PC-3 (cell line): ENCODE results near the gene BBC3. TPM values are rescaled to one million over a fixed set of nuclear protein-coding genes. Genes with fewer than 3 reads are reported as not detected.
A peak's percentile ranks its signal among the peaks of the same experiment; 100 is the strongest.

Experiments
- ATAC-seq: fragments of 200-7000 bp; cut with Tn5 transposase; 2 replicates; pipeline ENCODE4 v1.9.1; 2020; ENCODE audit warnings: mild to moderate bottlenecking, moderate library complexity
- BruUV-seq: library from RNA; stranded (reverse); fragments of 400-500 nt; replicated peaks from 2 replicates; lab custom pipeline; 2021; lab: Mats Ljungman, UMichigan
- CTCF ChIA-PET: fragments of 300-600 bp; sonication (Branson Sonifier 250); formaldehyde crosslinking; loops from one replicate; lab custom pipeline; 2022; ENCODE audit warnings: antibody characterized with exemption; lab: Charles Lee
- POLR2A ChIA-PET: fragments of 300-600 bp; sonication (Branson Sonifier 250); formaldehyde crosslinking; loops from one replicate; lab custom pipeline; 2022; ENCODE audit warnings: antibody characterized with exemption; ENCODE audit not compliant: unreplicated experiment; lab: Charles Lee
- DNase-seq: peaks from one replicate; pipeline ENCODE4 v3.0.0-alpha.2; 2015
- H2AFZ ChIP-seq: fragments of 300-600 bp; sonication (generic); 2 replicates; pipeline ENCODE4 v1.6.0; 2016; ENCODE audit warnings: antibody characterized with exemption, low read length
- H3F3A ChIP-seq: fragments of 300-600 bp; sonication (generic); one replicate; pipeline ENCODE4 v1.6.0; 2017; ENCODE audit warnings: antibody characterized with exemption, low read length, control low read depth, mild to moderate bottlenecking; ENCODE audit not compliant: unreplicated experiment
- H3K27ac ChIP-seq: fragments of 300-600 bp; sonication (generic); 2 replicates; pipeline ENCODE4 v1.5.1; 2016; ENCODE audit warnings: mild to moderate bottlenecking, low read length
- H3K27me3 ChIP-seq: fragments of 300-600 bp; sonication (generic); 2 replicates; pipeline ENCODE4 v1.6.1; 2016; ENCODE audit warnings: low read length, mixed read lengths
- H3K36me3 ChIP-seq: fragments of 300-600 bp; sonication (generic); 2 replicates; pipeline ENCODE4 v1.6.1; 2016; ENCODE audit warnings: low read depth, mixed run types, low read length, mixed read lengths
- H3K4me1 ChIP-seq: fragments of 300-600 bp; sonication (generic); 2 replicates; pipeline ENCODE4 v1.5.1; 2016; ENCODE audit warnings: low read length; ENCODE audit not compliant: insufficient read depth
- H3K4me2 ChIP-seq: fragments of 300-600 bp; sonication (generic); 2 replicates; pipeline ENCODE4 v1.6.0; 2016; ENCODE audit warnings: low read length
- H3K4me3 ChIP-seq: fragments of 300-600 bp; sonication (generic); 2 replicates; pipeline ENCODE4 v1.5.1; 2016; ENCODE audit warnings: mild to moderate bottlenecking, low read length, mixed read lengths
- H3K79me2 ChIP-seq: fragments of 300-600 bp; sonication (generic); 2 replicates; pipeline ENCODE4 v1.6.1; 2017; ENCODE audit warnings: low read length, mixed read lengths
- H3K9ac ChIP-seq: fragments of 300-600 bp; sonication (generic); 2 replicates; pipeline ENCODE4 v1.6.0; 2016; ENCODE audit warnings: mild to moderate bottlenecking, low read length
- H3K9me2 ChIP-seq: fragments of 300-600 bp; sonication (generic); replicated peaks from 2 replicates; pipeline ENCODE4 v1.6.1; 2016; ENCODE audit warnings: mixed run types, low read length, mixed read lengths
- H3K9me3 ChIP-seq: fragments of 300-600 bp; sonication (generic); 2 replicates; pipeline ENCODE4 v1.6.1; 2016; ENCODE audit warnings: low read length, mixed read lengths
- H4K20me1 ChIP-seq: fragments of 300-600 bp; sonication (generic); 2 replicates; pipeline ENCODE4 v1.6.1; 2016; ENCODE audit warnings: low read length, mixed read lengths
- CTCF ChIP-seq: fragments of 300-600 bp; sonication (generic); conservative IDR thresholded peaks from 2 replicates; pipeline ENCODE4 v1.5.1; 2017; ENCODE audit warnings: antibody characterized with exemption, low read depth, mild to moderate bottlenecking, low read length
- EZH2 ChIP-seq: fragments of 300-600 bp; sonication (generic); IDR thresholded peaks from one replicate; pipeline ENCODE4 v1.6.1; 2017; ENCODE audit warnings: antibody characterized with exemption, mild to moderate bottlenecking, low read length; ENCODE audit not compliant: unreplicated experiment
- EZH2phosphoT487 ChIP-seq: fragments of 300-600 bp; sonication (generic); IDR thresholded peaks from 2 replicates; pipeline ENCODE4 v1.6.1; 2018; ENCODE audit warnings: mild to moderate bottlenecking, antibody characterized with exemption, low read length, borderline replicate concordance
- intact Hi-C: fragments of 100-400 bp; cut with micrococcal nuclease; formaldehyde crosslinking; loops from 2 replicates; pipeline ENCODE4 v1.9.0; 2023
- total RNA-seq: library from RNA; depleted of rRNA; stranded (reverse); fragments of >200 nt; gene quantifications from 2 replicates; pipeline ENCODE4 v1.2.3, GENCODE V29; 2014

BBC3 gene
- total RNA-seq, 1 experiment from 2014 or later: 2.9 TPM

- no peak overlapping the region for H2AFZ ChIP-seq
- ATAC-seq: no peak
- H4K20me1 ChIP-seq: no peaks in the 10 kb centered on the region
- TF ChIP-seq EZH2 (no peak), CTCF (no peak), EZH2phosphoT487 (no peak)
- intact Hi-C loops: no loop called here
- H3K27ac ChIP-seq: no peak overlapping the region
- ChIA-PET POLR2A (no interaction called here), CTCF (no interaction called here)
- no peaks in the 10 kb centered on the region for H3F3A ChIP-seq
- H3K4me2 ChIP-seq: no peak overlapping the region
- H3K79me2 ChIP-seq: no peaks in the 10 kb centered on the region
- H3K9me3 ChIP-seq: no peaks in the 10 kb centered on the region
- H3K36me3 ChIP-seq: peaks cover 5% of the 10 kb centered on the region; the same call in 1 of the 2 replicates
- H3K4me1 ChIP-seq: no peaks in the 10 kb centered on the region
- no peaks in the 10 kb centered on the region for H3K9me2 ChIP-seq
- no peak for DNase-seq
- H3K9ac ChIP-seq: no peak overlapping the region
- BruUV-seq: no TSS peak
- no peak overlapping the region for H3K4me3 ChIP-seq
- H3K27me3 ChIP-seq: no peaks in the 10 kb centered on the region
Measured at GRCh38 chr19:47197141-47197540, 33.9 kb downstream of the BBC3 start.

- H3K9me2 ChIP-seq: no peaks in the 10 kb centered on the region
- no peaks in the 10 kb centered on the region for H3F3A ChIP-seq
- no peak overlapping the region for H2AFZ ChIP-seq
- no peaks in the 10 kb centered on the region for H3K27me3 ChIP-seq
- BruUV-seq: no TSS peak
- ATAC-seq (no peak), DNase-seq (no peak)
- TF ChIP-seq EZH2: no peak
- TF ChIP-seq CTCF: no peak
- no peak for TF ChIP-seq EZH2phosphoT487
- H3K4me1 ChIP-seq: peaks cover 6% of the 10 kb centered on the region
- H3K27ac ChIP-seq: no peak overlapping the region
- no peak overlapping the region for H3K4me2 ChIP-seq
- no peaks in the 10 kb centered on the region for H4K20me1 ChIP-seq
- no peak overlapping the region for H3K9ac ChIP-seq
- no peaks in the 10 kb centered on the region for H3K79me2 ChIP-seq
- intact Hi-C loops: no loop called here
- no peaks in the 10 kb centered on the region for H3K9me3 ChIP-seq
- CTCF ChIA-PET: no interaction called here
- POLR2A ChIA-PET: no interaction called here
- H3K4me3 ChIP-seq: no peak overlapping the region
- peaks cover 10% of the 10 kb centered on the region for H3K36me3 ChIP-seq
Measured at GRCh38 chr19:47195434-47195833, 35.6 kb downstream of the BBC3 start.

GRCh38 chr19:47190167-47190727 lies 40.8 kb downstream of the BBC3 start:
- Histone ChIP-seq H3K4me2 (peak overlapping the region; percentile 40), H3K27me3 (no peaks in the 10 kb centered on the region), H3K36me3 (peaks cover 8% of the 10 kb centered on the region), H3K4me1 (peaks cover 18% of the 10 kb centered on the region), H3K4me3 (no peak overlapping the region), H2AFZ (no peak overlapping the region), H3K27ac (peak overlapping the region; percentile 65), H3K9me2 (no peaks in the 10 kb centered on the region), H3K9me3 (no peaks in the 10 kb centered on the region), H3K9ac (peak overlapping the region; percentile 4; the same call in 1 of the 2 replicates), H4K20me1 (no peaks in the 10 kb centered on the region), H3F3A (no peaks in the 10 kb centered on the region), H3K79me2 (no peaks in the 10 kb centered on the region)
- ChIA-PET POLR2A (no interaction called here), CTCF (no interaction called here)
- peak; percentile 49 for DNase-seq
- TF ChIP-seq CTCF: no peak
- TF ChIP-seq EZH2: no peak
- TF ChIP-seq EZH2phosphoT487: no peak
- no TSS peak for BruUV-seq
- ATAC-seq: peak; percentile 80
- intact Hi-C loops: loop anchor here (5.0 kb wide), 1 partner anchor 38 kb away; no protein-coding TSS in a partner anchor
